ENCODE results near the gene PTP4A1.

DNA sequence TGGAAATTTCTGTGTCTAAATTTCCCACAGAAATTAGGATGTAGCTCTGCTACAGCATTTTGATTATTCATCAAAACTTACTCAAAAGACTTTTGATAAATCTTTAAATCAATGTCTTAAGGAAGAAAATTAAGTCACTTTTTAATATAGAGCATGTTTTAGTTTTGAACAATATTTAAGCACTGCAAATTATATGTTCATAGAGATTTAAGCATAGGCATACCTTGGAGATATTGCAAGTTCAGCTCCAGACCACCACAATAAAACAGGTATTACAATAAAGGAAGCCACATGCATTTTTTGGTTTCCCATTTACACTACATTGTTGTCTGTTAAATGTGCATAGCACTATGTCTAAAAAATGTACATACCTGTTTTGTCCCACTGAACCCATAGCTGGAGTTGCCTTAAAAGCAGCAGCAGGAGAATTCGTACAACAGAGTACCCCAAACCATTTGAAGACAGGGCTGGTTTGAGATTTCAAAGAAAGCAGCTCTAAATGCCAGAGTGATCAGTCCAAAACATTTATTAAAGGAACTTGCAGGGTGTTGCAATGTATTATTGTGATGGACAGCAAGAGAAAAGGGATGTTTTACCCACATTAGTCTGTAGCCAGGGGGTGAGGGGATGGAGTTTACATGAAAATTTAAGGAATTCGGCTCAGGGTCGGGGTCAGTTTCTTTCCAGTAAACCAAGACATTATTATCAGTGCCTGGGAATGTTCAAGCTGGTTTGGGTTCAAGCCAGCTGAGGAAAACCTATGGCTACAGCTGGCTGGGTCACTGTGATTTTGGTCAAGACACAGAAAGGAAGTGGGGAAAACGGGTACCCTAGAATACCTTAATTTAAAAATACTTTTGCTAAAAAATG, 6.3 kb upstream of the PTP4A1 start:
- TF ChIP-seq RAD21 (IDR thresholded peaks at IDR 0.05; ENCODE audit: low read depth) (no peak), NFIC (IDR thresholded peaks at IDR 0.05) (no peak), EP300 (IDR thresholded peaks at IDR 0.05; ENCODE audit: borderline replicate concordance) (no peak), EGR1 (IDR thresholded peaks at IDR 0.05) (no peak), TCF12 (IDR thresholded peaks at IDR 0.05; ENCODE audit: low read depth) (no peak), MAX (IDR thresholded peaks at IDR 0.05) (no peak), TAF1 (IDR thresholded peaks at IDR 0.05; ENCODE audit: low read depth) (no peak), ZBTB7A (IDR thresholded peaks at IDR 0.05; ENCODE audit: low read depth) (no peak), CEBPB (IDR thresholded peaks at IDR 0.05) (no peak), TEAD4 (IDR thresholded peaks at IDR 0.05) (no peak)
- TF ChIP-seq, protein P1, sequence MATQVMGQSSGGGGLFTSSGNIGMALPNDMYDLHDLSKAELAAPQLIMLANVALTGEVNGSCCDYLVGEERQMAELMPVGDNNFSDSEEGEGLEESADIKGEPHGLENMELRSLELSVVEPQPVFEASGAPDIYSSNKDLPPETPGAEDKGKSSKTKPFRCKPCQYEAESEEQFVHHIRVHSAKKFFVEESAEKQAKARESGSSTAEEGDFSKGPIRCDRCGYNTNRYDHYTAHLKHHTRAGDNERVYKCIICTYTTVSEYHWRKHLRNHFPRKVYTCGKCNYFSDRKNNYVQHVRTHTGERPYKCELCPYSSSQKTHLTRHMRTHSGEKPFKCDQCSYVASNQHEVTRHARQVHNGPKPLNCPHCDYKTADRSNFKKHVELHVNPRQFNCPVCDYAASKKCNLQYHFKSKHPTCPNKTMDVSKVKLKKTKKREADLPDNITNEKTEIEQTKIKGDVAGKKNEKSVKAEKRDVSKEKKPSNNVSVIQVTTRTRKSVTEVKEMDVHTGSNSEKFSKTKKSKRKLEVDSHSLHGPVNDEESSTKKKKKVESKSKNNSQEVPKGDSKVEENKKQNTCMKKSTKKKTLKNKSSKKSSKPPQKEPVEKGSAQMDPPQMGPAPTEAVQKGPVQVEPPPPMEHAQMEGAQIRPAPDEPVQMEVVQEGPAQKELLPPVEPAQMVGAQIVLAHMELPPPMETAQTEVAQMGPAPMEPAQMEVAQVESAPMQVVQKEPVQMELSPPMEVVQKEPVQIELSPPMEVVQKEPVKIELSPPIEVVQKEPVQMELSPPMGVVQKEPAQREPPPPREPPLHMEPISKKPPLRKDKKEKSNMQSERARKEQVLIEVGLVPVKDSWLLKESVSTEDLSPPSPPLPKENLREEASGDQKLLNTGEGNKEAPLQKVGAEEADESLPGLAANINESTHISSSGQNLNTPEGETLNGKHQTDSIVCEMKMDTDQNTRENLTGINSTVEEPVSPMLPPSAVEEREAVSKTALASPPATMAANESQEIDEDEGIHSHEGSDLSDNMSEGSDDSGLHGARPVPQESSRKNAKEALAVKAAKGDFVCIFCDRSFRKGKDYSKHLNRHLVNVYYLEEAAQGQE (IDR thresholded peaks at IDR 0.05; ENCODE audit: low read depth) = no peak
